GM19463 (cell line): Measurements from ENCODE around the gene LGR6.
A peak's percentile ranks its signal among the peaks of the same experiment; 100 is the strongest.
"Not testable (repeated sequence)": the region's sequence is repeated elsewhere in the genome, so short reads cannot be mapped to it uniquely, and the experiment has no call there.

Experiments used
- ATAC-seq: cut with Tn5 transposase; IDR thresholded peaks from one replicate; pipeline ENCODE4 v1.9.1; 2021; ENCODE audit warnings: mild to moderate bottlenecking, moderate library complexity; ENCODE audit not compliant: unreplicated experiment

The LGR6 gene

GRCh38 chr1:202317941-202318925, 124.6 kb downstream of the LGR6 start:
- no peak for ATAC-seq

DNA sequence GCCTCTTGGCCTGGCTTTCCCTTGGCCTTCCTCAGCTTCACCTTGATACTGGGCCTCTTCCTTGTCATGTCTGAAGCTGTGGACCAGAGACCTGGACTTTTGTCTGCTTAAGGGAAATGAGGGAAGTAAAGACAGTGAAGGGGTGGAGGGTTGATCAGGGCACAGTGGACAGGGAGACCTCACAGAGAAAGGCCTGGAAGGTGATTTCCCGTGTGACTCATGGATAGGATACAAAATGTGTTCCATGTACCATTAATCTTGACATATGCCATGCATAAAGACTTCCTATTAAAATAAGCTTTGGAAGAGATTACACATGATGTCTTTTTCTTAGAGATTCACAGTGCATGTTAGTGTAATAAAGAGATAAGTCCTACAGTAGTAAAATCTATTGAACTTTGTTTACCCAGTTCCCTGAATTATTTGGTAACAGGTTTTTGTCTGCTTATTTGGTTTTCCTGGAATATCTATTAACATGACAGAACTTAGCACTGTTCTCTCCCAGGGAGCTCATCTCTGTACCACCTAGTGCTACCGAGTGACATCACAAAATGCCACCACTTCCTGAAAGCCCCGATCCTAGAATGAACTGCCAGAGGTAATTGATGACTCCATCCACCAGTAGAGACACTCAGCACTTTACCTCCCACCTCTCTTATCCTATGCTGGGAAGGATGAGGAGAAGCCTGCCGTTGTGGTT, 125.9 kb downstream of the LGR6 start:
- ATAC-seq = no peak

GRCh38 chr1:202320081-202320405, 126.4 kb downstream of the LGR6 start:
- ATAC-seq = no peak

GRCh38 chr1:202323731-202324130, 130.1 kb downstream of the LGR6 start:
- no peak for ATAC-seq

DNA sequence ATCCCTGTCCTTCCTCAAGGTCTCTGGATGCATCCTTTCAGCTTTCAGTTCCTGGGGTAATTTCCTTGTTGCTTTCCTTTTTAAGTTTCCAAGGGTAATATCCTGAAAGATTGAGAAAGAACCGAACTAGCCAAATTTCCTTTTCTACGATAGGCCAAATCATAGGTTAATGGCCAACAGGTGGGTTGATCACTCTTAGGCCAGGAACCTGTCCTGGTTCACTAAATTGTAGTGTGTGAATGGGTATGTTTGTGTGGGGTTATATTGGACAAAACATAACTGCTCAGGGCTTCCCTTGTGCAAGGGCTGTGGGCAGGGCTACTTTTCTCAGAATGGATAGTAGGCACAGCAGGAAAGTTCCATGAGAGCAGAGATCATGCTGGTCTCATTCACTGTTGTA, 131.0 kb downstream of the LGR6 start:
- ATAC-seq = no peak

- no peak for ATAC-seq
Measured at GRCh38 chr1:202329891-202330290, 136.3 kb downstream of the LGR6 start.

- ATAC-seq = no peak
Measured at GRCh38 chr1:202333861-202334260, 140.3 kb downstream of the LGR6 start.

GRCh38 chr1:202343652-202344349, 150.2 kb downstream of the LGR6 start:
- ATAC-seq = no peak

DNA sequence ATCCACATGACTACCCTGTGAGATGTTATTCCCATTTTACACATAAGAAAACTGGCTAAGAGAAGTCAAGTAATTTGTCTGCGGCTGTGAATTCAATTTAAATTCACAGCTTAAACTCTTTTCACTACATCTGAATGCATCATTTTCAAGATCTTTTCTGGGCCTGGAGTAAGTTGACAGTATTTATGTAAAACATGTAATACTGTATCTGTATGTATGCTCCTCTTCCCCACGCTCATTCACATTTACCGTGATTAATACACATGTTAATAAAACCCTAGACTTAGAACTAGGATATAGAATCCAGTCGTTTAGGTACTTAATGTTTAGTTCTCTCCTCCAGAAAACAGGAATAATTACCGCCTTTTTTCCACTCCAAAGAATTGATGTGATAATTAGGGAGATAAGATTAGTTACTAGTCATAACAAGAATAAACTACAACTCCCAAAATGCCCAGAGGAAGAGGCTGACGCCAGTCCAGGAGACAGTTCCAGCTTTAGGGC, 154.5 kb downstream of the LGR6 start:
- ATAC-seq = no peak

DNA sequence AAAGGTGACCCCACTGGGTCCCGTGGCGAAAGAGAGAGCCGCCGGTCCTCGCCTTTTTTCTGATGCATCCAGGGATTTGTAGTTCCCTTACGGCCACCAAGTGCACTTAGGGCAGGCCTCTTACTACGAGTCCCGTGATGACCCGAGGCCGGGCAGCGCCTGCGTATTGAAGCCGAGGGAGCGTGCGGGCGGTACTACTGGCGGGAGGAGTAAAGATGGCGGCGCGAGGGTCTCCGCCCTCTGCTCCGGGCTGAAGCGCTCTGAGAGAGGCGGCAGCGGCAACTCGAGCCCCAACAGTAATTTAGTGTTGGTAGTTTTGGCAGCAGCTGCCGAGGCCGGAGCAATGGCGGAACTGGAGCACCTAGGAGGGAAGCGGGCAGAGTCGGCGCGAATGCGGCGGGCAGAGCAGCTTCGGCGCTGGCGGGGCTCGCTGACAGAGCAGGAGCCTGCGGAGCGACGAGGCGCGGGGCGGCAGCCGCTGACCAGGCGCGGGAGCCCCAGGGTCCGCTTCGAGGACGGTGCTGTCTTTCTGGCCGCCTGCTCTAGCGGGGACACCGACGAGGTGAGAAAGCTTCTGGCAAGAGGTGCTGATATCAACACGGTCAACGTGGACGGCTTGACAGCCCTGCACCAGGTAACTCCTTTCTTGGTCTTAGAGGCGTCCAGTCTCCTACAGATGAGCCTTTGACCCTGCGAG, 155.1 kb downstream of the LGR6 start, which contains the start of gene PPP1R12B:
TSS of gene PPP1R12B (plus strand) at position 191 of the 697 bp plus-strand sequence. CDS start at position 344, 153 bp downstream.
- ATAC-seq = peak; percentile 99

DNA sequence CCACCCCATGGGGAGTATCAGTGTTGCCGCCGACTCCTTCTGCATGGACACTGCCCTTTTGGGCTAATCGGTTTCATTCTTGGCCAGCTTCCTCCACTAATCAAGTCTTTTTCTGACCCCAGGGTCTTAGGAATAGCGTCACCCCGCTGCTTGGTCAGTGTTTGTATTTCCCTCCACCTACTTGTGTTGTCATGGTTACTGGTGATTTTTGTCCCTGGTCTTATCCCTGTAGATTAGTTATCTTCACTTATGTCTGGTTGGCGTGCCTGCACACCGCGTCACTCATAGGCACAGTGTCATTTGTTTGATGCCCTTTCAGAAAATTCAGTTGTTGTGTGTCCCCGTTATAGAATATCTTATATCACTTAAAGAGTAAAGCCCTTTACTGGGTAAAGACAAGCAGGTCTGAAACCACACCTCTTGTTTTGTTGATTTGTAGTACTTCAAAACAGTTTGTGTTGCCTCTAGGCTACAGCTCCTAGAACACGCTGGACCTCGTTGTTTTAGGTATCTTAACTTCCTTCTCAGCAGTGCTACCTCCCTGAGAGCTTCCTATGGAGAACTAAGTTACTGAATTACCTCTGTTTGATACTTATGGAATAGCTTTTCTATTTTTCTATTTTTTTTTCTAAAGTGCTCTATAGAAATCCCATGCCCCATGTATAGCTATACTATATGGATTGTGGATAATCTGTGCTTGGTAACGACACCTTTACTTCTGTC, 155.8 kb downstream of the LGR6 start:
- ATAC-seq = no peak

- ATAC-seq = no peak
Measured at GRCh38 chr1:202351725-202352124, 158.1 kb downstream of the LGR6 start.

DNA sequence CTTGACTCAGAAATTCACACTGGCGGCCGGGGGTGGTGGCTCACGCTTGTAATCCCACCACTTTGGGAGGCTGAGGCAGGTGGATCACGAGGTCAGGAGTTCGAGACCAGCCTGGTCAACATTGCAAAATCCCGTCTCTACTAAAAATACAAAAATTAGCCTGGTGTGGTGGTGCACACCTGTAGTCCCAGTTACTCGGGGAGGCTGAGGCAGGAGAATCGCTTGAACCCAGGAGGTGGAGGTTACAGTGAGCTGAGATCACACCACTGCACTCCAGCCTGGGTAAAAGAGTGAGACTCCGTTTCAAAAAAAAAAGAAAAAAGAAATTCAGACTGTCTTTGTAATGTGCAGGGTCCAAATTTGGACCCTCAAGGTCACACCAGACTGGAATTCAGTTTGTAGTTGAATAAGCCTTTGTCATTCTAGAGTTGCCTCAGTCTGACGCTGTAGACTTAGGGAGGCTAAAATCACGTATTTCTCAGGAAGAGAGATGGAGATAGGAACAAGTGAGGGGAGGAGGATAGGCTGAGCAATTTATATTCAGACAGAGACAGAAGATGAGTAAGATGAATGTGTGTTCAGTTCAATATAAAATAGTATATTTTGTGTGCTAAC, 159.1 kb downstream of the LGR6 start:
- not testable (repeated sequence) for ATAC-seq

GRCh38 chr1:202355944-202356553, 162.4 kb downstream of the LGR6 start:
- no peak for ATAC-seq

DNA sequence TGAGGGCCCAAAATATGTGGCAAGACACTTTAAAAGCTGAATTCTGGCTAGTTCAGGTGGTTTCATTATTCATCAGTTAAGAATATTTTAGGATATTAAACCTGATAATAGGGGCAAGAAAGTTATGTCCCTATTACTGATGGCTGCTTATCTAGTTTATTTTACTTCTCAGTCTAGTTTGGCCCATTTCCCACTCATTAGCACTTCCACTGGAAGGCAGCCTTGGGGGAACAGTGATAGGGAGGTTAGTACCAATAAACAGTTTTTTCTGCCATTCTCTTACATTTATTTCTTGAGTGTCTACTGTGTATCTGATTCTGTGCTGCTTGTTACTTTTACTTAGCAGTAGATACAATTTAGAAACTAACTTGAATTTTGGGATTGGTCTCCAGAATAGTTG, 163.9 kb downstream of the LGR6 start:
- no peak for ATAC-seq

DNA sequence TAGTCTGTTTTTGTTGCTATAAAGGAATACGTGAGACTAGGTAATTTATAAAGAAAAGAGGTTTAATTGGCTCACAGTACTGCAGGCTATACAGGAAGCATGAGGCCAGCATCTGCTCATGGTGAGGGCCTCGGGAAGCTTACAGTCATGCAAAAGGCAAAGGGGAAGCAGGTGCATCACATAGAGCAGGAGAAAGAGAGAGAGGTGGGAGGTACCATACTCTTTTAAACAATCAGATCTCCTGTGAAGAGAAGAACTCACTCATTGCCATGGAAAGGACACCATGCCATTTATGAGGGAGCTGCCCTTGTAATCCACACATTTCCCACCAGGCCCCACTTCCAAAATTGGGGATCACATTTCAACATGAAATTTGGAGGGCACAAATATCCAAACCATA, 167.6 kb downstream of the LGR6 start:
- no peak for ATAC-seq

DNA sequence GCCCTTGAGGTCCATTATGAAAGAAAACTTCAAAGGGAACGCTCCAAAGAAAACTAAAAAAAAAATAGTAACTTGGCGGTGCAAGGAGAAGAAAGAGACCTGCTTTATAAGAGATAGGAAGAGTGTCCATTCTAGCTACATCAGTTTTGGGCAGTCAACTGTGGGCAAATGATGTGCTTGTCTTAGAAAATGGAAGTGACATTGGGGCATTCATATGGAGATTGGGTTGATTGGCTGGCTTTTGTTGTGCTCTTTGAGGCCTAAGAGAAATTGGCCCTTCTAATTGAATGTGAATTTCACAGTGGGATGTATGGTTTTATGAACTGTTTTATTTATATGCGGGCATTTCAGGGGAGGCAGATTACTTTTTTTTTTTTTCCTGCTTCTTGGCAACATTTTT, 168.1 kb downstream of the LGR6 start:
- no peak for ATAC-seq

DNA sequence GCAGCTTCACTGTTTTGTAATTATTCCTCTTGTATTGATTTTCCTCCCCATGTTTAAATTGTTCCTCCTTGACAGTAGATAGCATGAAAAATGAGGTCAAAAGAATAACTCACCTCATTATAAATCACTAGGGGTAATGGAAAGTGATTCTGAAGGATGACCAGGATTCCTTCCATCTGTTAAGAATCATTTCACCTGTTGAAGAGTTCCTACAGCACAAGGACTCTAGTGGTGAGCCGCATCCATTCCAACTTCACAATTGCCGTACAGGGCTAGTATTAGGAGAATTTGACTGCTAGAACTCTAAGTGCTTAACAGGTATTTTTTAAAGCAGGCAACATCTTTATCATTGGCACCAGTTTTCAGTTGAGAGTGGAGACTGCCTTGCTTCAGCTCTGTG, 168.6 kb downstream of the LGR6 start:
- ATAC-seq = no peak
